ENCODE data around the gene NUDCD3. TPM values are rescaled to one million over a fixed set of nuclear protein-coding genes. Genes with fewer than 3 reads are reported as not detected.
"Not testable (repeated sequence)": the region's sequence is repeated elsewhere in the genome, so short reads cannot be mapped to it uniquely, and the experiment has no call there.

NUDCD3 gene
- total RNA-seq, 1 donor = 47.1 TPM

DNA sequence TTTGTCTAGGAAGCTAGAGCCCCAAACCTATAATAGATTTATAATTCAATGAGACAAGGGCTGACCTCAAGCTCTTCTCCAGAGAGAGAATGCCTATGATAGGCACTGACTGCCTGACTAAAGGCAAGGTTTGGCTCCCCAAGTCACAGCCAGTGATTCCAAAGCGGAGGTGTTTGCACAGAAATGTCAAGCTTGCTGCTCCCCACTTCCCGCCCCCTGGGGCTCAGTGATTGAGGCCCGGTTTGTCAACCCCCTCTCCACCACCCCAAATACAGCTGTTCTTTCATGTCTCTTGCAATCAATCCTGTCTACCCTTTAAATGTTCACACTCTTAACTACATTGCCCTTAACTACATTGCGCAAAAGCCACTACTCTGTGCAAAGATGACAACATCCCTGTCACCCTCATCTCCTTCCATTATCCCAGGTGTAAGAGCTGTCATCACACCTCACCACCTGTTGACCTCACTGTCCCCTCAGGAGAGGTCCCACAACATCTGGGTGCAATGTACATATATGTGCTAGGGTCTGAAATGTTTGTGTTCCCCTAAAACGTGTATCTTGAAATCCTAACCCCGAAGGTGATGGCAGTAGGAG is 58.0 kb downstream of the NUDCD3 start:
- no peak for DNase-seq (ENCODE audit: low read depth)
- no peak for TF ChIP-seq CTCF (IDR thresholded peaks at IDR 0.05; ENCODE audit: insufficient read depth, low read length)
- no peak overlapping the region for H3K4me3 ChIP-seq (ENCODE audit: low read depth, low read length)

GRCh38 chr7:44431091-44431608 is 59.3 kb downstream of the NUDCD3 start:
- DNase-seq (ENCODE audit: low read depth) = no peak
- H3K4me3 ChIP-seq (ENCODE audit: low read depth, low read length) = no peak overlapping the region
- no peak for TF ChIP-seq CTCF (IDR thresholded peaks at IDR 0.05; ENCODE audit: insufficient read depth, low read length)

GRCh38 chr7:44430054-44430453 is 60.4 kb downstream of the NUDCD3 start:
- no peak for DNase-seq (ENCODE audit: low read depth)
- no peak overlapping the region for H3K4me3 ChIP-seq (ENCODE audit: low read depth, low read length)
- TF ChIP-seq CTCF (IDR thresholded peaks at IDR 0.05; ENCODE audit: insufficient read depth, low read length) = no peak

- H3K4me3 ChIP-seq (ENCODE audit: low read depth, low read length); DNase-seq (ENCODE audit: low read depth): not testable (repeated sequence)
Measured at GRCh38 chr7:44424762-44425161, 65.7 kb downstream of the NUDCD3 start.

DNA sequence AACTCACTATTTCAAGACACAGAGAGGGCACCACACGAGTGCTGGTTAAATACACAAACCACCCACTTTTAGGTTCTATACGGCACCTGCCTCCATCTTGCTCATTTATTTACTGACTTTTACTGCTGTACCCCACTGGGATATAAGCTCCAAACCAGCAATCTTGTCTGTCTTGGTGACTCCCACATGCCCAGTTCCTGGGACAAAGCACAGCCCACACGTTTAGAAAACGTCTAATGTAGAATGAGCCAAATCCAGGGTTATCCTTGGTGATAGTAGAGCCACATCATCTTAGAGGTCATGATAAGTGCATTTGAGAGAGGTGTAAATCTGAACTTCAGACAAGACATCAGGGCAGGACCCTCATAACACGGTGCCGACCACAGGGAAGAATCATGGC is 73.5 kb downstream of the NUDCD3 start:
- DNase-seq (ENCODE audit: low read depth) = no peak
- no peak overlapping the region for H3K4me3 ChIP-seq (ENCODE audit: low read depth, low read length)
- TF ChIP-seq CTCF (IDR thresholded peaks at IDR 0.05; ENCODE audit: insufficient read depth, low read length) = no peak

GRCh38 chr7:44415510-44415909 is 74.9 kb downstream of the NUDCD3 start:
- TF ChIP-seq CTCF (IDR thresholded peaks at IDR 0.05; ENCODE audit: insufficient read depth, low read length) = no peak
- no peak for DNase-seq (ENCODE audit: low read depth)
- no peak overlapping the region for H3K4me3 ChIP-seq (ENCODE audit: low read depth, low read length)

DNA sequence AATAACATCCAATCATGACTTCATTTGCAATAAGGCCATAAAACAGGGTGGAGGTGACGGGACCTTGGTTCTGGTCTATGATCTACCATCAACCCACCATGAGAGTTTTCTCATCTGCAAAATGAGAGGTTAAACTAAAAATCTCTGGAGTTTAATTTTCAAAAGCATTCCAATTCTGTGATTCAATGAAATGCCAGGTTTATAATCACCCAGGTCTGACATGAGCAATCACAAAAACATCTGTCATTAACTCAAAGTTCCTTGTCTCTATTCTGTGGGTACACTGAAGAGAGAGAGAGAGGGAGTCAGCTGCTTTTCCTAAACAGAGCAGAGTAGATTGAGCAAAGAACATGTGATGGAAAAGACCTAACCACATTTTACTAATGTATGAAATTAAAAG is 75.4 kb downstream of the NUDCD3 start:
- TF ChIP-seq CTCF (IDR thresholded peaks at IDR 0.05; ENCODE audit: insufficient read depth, low read length) = no peak
- no peak overlapping the region for H3K4me3 ChIP-seq (ENCODE audit: low read depth, low read length)
- DNase-seq (ENCODE audit: low read depth) = no peak
